Measurements from ENCODE around the gene KCNIP1. TPM values are rescaled to one million over a fixed set of nuclear protein-coding genes. Genes with fewer than 3 reads are reported as not detected.

The KCNIP1 gene
- total RNA-seq, 2 donors from 2014 or later = not detected

DNA sequence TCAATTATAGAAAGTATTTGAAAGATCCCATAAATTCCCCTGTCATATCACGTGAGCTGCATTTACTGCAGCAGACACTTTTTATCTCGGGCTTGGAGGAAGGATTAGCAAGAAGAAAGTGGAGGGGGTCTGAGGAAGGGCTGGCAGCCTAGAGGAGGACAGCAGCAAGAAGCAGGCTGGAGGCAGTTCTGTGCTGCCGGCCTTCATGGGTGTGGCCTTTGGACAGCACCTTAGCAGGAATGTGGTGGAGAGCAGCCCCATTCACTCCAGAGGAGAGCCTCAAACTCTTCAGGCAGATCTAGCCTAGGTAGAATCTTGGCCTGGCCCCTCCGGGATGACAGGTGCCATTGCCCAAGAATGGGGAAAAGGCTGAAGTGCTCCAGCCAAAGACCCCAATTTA, 189.9 kb downstream of the KCNIP1 start:
- no peak for ATAC-seq
- Mint-ChIP-seq H3K27ac (no peak overlapping the region), H3K4me1 (ENCODE audit: low read depth in 2 of 2) (no peaks in the 10 kb centered on the region), H3K27me3 (peaks cover 28 to 74% of the 10 kb centered on the region in 2 donors), H3K9me3 (no peaks in the 10 kb centered on the region), H3K4me3 (no peak overlapping the region), H3K36me3 (no peaks in the 10 kb centered on the region)
- DNase-seq (ENCODE audit: low spot score) = no peak

DNA sequence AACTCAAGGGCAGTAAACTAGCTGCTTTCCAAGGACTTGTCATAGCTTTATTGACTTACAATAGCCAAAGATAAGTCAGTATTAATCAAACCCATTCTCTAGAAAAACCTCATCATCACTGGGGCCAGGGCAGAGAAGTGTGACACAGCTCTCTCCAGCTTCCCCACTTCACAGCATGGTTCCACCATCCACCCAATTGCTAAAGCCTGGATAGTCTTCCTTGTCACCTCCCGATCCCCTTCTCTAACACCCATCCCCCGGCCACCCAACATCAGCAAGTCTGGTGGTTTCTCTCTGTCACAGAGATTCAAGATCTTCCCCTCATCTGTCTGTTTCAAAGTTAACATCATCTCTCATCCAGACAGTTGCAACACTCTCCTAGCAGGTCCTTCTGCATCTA, 191.1 kb downstream of the KCNIP1 start:
- no peak for ATAC-seq
- peaks cover 21 to 65% of the 10 kb centered on the region in 2 donors for H3K27me3 Mint-ChIP-seq
- no peak overlapping the region for H3K4me3 Mint-ChIP-seq

DNA sequence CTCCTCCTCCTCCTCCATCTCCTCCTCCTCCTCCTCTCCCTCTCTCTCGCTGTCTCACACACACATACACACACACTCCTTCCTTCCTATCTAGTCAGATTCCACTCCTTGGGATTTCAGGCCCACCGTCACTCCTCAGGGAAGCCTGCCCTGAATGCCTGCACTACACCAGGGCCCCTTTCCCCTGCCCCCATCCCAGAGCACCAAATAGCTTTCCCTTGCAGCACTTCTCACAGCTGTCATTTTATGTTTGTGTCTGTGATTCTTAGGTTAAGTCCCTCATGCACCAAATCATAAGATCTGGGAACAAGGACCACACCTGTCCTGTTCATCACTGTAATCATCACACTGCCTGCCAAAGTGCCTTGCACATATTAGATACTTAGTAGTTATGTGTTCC, 193.2 kb downstream of the KCNIP1 start:
- Mint-ChIP-seq H3K27me3 (peaks cover 23 to 58% of the 10 kb centered on the region in 2 donors), H3K4me3 (no peak overlapping the region)

More for the DNA sequence above, 191.1 kb downstream of the KCNIP1 start:
- no peaks in the 10 kb centered on the region for H3K9me3 Mint-ChIP-seq
- no peaks in the 10 kb centered on the region for H3K36me3 Mint-ChIP-seq
- no peaks in the 10 kb centered on the region for H3K4me1 Mint-ChIP-seq (ENCODE audit: low read depth in 2 of 2)
- no peak for DNase-seq (ENCODE audit: low spot score)
- H3K27ac Mint-ChIP-seq = no peak overlapping the region

GRCh38 chr5:170700503-170700902, 196.7 kb downstream of the KCNIP1 start:
- ATAC-seq (no peak), DNase-seq (ENCODE audit: low spot score) (no peak)
- Mint-ChIP-seq H3K27me3 (peaks cover 21 to 36% of the 10 kb centered on the region in 2 donors), H3K4me1 (ENCODE audit: low read depth in 2 of 2) (no peaks in the 10 kb centered on the region), H3K9me3 (no peaks in the 10 kb centered on the region), H3K27ac (no peak overlapping the region), H3K4me3 (no peak overlapping the region), H3K36me3 (no peaks in the 10 kb centered on the region)

More for the DNA sequence above, 193.2 kb downstream of the KCNIP1 start:
- H3K36me3 Mint-ChIP-seq = no peaks in the 10 kb centered on the region
- no peaks in the 10 kb centered on the region for H3K9me3 Mint-ChIP-seq
- H3K27ac Mint-ChIP-seq = no peak overlapping the region
- H3K4me1 Mint-ChIP-seq (ENCODE audit: low read depth in 2 of 2) = no peaks in the 10 kb centered on the region
- no peak for DNase-seq (ENCODE audit: low spot score)
- no peak for ATAC-seq

GRCh38 chr5:170701334-170701733, 197.5 kb downstream of the KCNIP1 start:
- H3K27ac Mint-ChIP-seq = no peak overlapping the region
- H3K36me3 Mint-ChIP-seq = no peaks in the 10 kb centered on the region
- no peak for ATAC-seq
- no peak overlapping the region for H3K4me3 Mint-ChIP-seq
- no peak for DNase-seq (ENCODE audit: low spot score)
- H3K27me3 Mint-ChIP-seq = peaks cover 17 to 29% of the 10 kb centered on the region in 2 donors
- H3K9me3 Mint-ChIP-seq = no peaks in the 10 kb centered on the region
- no peaks in the 10 kb centered on the region for H3K4me1 Mint-ChIP-seq (ENCODE audit: low read depth in 2 of 2)

DNA sequence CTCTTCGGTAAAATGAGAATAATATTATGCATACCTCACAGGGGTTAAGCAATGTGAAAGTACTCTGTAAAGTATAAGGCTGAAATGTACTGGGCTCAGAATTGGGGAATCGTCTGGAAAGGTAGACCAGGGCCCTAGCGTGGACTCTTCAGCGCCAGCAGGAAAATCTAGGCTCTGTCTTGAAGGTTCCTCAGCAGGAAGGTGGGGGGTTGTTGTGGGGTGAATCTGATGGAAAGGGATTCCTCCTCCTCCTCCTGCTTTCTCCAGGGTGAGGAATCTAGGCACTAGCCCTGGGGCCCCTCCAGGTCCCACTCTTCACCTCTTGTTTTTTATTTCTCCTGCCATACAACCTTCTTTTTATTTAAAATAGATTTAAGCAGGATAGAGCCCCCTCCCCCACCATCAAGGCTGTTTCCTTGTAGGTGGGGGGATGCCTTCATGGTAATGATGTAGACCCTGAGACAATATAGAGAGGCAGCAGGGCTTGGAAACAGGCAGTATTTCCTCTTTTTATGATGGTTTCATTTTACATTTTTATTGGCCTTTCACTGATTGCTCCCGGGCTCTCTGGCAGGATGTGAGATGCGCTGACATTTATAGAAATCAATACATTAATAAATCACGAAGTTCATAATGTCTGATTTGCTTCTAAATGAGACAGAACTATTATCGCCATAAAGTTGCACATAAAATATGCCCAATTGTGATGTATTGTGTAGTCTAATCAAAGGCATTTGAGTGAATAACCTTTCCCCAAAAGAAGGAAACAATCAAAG, 200.8 kb downstream of the KCNIP1 start:
- ATAC-seq (no peak), DNase-seq (ENCODE audit: low spot score) (no peak)
- Mint-ChIP-seq H3K4me1 (ENCODE audit: low read depth in 2 of 2) (no peaks in the 10 kb centered on the region), H3K4me3 (no peak overlapping the region), H3K27me3 (peaks cover 14 to 27% of the 10 kb centered on the region in 2 donors), H3K36me3 (no peaks in the 10 kb centered on the region), H3K27ac (no peak overlapping the region), H3K9me3 (no peaks in the 10 kb centered on the region)

GRCh38 chr5:170709640-170710039, 205.8 kb downstream of the KCNIP1 start:
- H3K27me3 Mint-ChIP-seq = peaks cover 14 to 33% of the 10 kb centered on the region in 2 donors

DNA sequence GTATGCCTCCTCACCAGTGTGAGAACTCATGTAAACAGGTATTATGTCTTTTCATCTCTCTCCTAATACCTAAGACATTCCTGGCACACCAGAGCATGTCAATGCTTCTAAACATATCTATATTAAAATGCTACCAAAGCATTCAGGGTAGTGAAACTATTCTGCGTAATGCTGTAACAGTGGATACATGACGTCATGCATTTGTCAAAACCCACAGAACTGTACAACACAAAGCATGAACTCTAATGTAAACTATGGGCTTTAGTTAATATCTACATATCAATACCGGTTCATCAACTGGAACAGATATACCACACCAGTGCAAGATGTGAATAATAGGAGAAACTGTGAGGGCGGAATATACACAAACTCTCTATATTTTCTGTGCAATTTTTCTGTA, 207.5 kb downstream of the KCNIP1 start:
- Mint-ChIP-seq H3K36me3 (no peaks in the 10 kb centered on the region), H3K27ac (no peak overlapping the region), H3K9me3 (no peaks in the 10 kb centered on the region), H3K4me3 (no peak overlapping the region), H3K27me3 (peaks cover 14 to 40% of the 10 kb centered on the region in 2 donors), H3K4me1 (ENCODE audit: low read depth in 2 of 2) (no peaks in the 10 kb centered on the region)
- DNase-seq (ENCODE audit: low spot score) (no peak), ATAC-seq (no peak)

More at GRCh38 chr5:170709640-170710039, 205.8 kb downstream of the KCNIP1 start:
- ATAC-seq (no peak), DNase-seq (ENCODE audit: low spot score) (no peak)
- Mint-ChIP-seq H3K4me3 (no peak overlapping the region), H3K4me1 (ENCODE audit: low read depth in 2 of 2) (no peaks in the 10 kb centered on the region), H3K36me3 (no peaks in the 10 kb centered on the region), H3K9me3 (no peaks in the 10 kb centered on the region), H3K27ac (no peak overlapping the region)

GRCh38 chr5:170715141-170715540, 211.3 kb downstream of the KCNIP1 start:
- H3K27ac Mint-ChIP-seq = no peak overlapping the region
- DNase-seq (ENCODE audit: low spot score) = no peak
- H3K36me3 Mint-ChIP-seq = no peaks in the 10 kb centered on the region
- H3K27me3 Mint-ChIP-seq = peaks cover 20 to 28% of the 10 kb centered on the region in 2 donors
- no peak for ATAC-seq
- H3K4me3 Mint-ChIP-seq = no peak overlapping the region
- no peaks in the 10 kb centered on the region for H3K4me1 Mint-ChIP-seq (ENCODE audit: low read depth in 2 of 2)
- H3K9me3 Mint-ChIP-seq = no peaks in the 10 kb centered on the region

- DNase-seq (ENCODE audit: low spot score) (no peak), ATAC-seq (no peak)
- Mint-ChIP-seq H3K4me3 (no peak overlapping the region), H3K27me3 (peaks cover 19 to 20% of the 10 kb centered on the region in 2 donors), H3K9me3 (no peaks in the 10 kb centered on the region), H3K36me3 (no peaks in the 10 kb centered on the region), H3K27ac (no peak overlapping the region), H3K4me1 (ENCODE audit: low read depth in 2 of 2) (no peaks in the 10 kb centered on the region)
These were observed 212.6 kb downstream of the KCNIP1 start for GRCh38 chr5:170716396-170716795.

- H3K4me3 Mint-ChIP-seq = no peak overlapping the region
- H3K4me1 Mint-ChIP-seq (ENCODE audit: low read depth in 2 of 2) = no peaks in the 10 kb centered on the region
- ATAC-seq (no peak), DNase-seq (ENCODE audit: low spot score) (no peak)
- H3K27me3 Mint-ChIP-seq = peaks cover 31 to 38% of the 10 kb centered on the region in 2 donors
- no peaks in the 10 kb centered on the region for H3K36me3 Mint-ChIP-seq
- no peak overlapping the region for H3K27ac Mint-ChIP-seq
- no peaks in the 10 kb centered on the region for H3K9me3 Mint-ChIP-seq
These were observed 215.7 kb downstream of the KCNIP1 start for GRCh38 chr5:170719551-170719950.

DNA sequence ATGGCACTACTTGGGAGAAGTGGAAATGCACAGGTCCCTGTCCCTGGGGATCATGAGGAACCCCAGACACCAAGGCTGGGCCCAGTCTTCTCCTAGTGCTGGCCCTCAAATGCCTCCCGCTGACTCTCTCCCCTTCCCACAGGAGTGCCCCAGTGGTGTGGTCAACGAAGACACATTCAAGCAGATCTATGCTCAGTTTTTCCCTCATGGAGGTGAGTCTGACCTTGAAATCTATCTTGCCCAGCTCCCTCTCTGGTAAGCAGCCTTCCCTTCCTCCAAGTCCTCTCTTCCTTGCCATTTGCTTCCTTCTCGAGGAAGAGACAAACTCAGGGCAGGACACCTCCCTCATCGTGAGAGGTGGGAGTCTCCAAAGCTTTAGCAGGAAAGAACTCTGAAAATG, 216.4 kb downstream of the KCNIP1 start:
- Mint-ChIP-seq H3K27me3 (peaks cover 35 to 40% of the 10 kb centered on the region in 2 donors), H3K4me3 (no peak overlapping the region), H3K27ac (no peak overlapping the region), H3K4me1 (ENCODE audit: low read depth in 2 of 2) (no peaks in the 10 kb centered on the region), H3K36me3 (no peaks in the 10 kb centered on the region), H3K9me3 (no peaks in the 10 kb centered on the region)
- ATAC-seq (no peak), DNase-seq (ENCODE audit: low spot score) (no peak)

DNA sequence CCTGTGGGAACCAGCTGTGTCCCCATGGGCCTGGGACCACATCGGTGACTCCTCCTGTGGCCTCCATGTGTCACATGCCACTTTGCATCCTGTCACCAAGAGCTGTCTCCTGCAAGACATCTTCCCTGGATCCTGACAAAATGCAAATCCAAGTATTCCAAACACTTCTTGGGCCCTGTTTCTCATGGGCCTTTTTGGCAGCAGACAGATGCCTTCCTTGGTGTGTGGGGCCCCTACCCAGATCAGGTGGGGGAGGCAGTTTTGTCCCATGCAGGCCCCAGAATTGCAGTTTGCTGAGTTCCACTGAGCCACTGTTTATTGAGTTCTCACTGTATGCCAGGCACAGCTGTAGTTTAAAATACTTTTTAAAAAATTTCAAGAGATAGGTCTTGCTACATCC, 217.2 kb downstream of the KCNIP1 start:
- DNase-seq (ENCODE audit: low spot score) (no peak), ATAC-seq (no peak)
- Mint-ChIP-seq H3K27ac (no peak overlapping the region), H3K36me3 (no peaks in the 10 kb centered on the region), H3K27me3 (peaks cover 37 to 40% of the 10 kb centered on the region in 2 donors), H3K4me3 (no peak overlapping the region), H3K4me1 (ENCODE audit: low read depth in 2 of 2) (no peaks in the 10 kb centered on the region), H3K9me3 (no peaks in the 10 kb centered on the region)

DNA sequence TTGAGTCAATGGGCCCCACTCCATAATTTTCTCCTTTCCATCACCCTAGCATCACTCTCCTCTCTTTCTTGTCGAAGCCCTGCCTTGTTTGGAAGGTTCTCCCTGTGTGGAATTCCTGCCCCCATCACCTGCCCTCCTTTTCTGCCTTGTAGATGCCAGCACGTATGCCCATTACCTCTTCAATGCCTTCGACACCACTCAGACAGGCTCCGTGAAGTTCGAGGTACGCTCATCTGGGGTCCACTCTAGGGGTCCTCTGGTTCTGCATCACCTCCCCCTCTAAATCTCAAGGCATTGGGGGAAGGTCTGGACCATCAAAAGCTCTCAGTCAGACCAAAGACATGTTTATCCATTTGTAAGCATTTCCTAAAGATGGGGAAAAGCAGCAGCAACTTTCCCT, 217.9 kb downstream of the KCNIP1 start:
- H3K9me3 Mint-ChIP-seq = no peaks in the 10 kb centered on the region
- no peaks in the 10 kb centered on the region for H3K4me1 Mint-ChIP-seq (ENCODE audit: low read depth in 2 of 2)
- peaks cover 33 to 35% of the 10 kb centered on the region in 2 donors for H3K27me3 Mint-ChIP-seq
- H3K36me3 Mint-ChIP-seq = no peaks in the 10 kb centered on the region
- no peak overlapping the region for H3K27ac Mint-ChIP-seq
- H3K4me3 Mint-ChIP-seq = no peak overlapping the region
- no peak for DNase-seq (ENCODE audit: low spot score)
- no peak for ATAC-seq

DNA sequence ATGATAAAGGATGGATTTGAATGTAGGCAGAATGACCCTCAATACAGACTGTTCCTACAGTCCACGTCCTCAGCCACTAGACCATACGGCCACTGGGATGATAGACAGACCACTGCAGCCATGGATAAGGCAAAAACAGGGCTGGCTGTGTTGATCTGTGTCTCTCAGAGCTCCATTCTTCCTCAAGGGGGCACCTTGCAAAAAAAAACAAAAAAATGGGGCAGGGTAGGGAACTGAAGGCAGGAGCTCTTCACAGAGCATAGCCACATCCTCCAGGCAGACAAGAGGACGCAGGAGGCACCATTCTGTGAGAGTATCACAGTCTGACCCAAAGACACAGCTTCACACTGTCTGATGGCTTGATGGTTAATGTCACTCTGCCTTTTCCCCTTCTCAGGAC, 218.5 kb downstream of the KCNIP1 start:
- no peak for DNase-seq (ENCODE audit: low spot score)
- Mint-ChIP-seq H3K9me3 (no peaks in the 10 kb centered on the region), H3K27me3 (peaks cover 38 to 39% of the 10 kb centered on the region in 2 donors), H3K4me1 (ENCODE audit: low read depth in 2 of 2) (no peaks in the 10 kb centered on the region), H3K4me3 (no peak overlapping the region), H3K36me3 (no peaks in the 10 kb centered on the region), H3K27ac (no peak overlapping the region)
- ATAC-seq = no peak
